Adrenal gland (tissue), 12 donors: ENCODE data around the gene PROKR2. TPM values are rescaled to one million over a fixed set of nuclear protein-coding genes. Genes with fewer than 3 reads are reported as not detected.

ENCODE experiments used
- DNase-seq, 7 donors: peaks; one replicate each; pipeline ENCODE4 v3.0.0-alpha.2; 2019 to 2020
- H3K27ac ChIP-seq, 5 donors: fragments of 200-600 bp; sonication (generic) in 4 of 5; 1 replicate in 3 of 5; 2 replicates in 2 of 5; pipeline versions ENCODE4 v1.5.1 to v1.8.0; 2016 to 2020; ENCODE audit warnings: mild to moderate bottlenecking in 1 of 5
- H3K27me3 ChIP-seq: fragments of 200-600 bp; 2 replicates; pipeline ENCODE4 v1.8.0; 2021
- H3K36me3 ChIP-seq, 2 donors: fragments of 200-600 bp; replicated peaks in 1 of 2; 1 replicate in 1 of 2; 2 replicates in 1 of 2; pipeline versions ENCODE4 v1.5.1 to v1.8.0; 2018 to 2022
- H3K4me1 ChIP-seq, 2 donors: fragments of 200-600 bp; replicated peaks in 1 of 2; 1 replicate in 1 of 2; 2 replicates in 1 of 2; pipeline versions ENCODE4 v1.5.1 to v1.8.0; 2018 to 2021
- H3K4me3 ChIP-seq, 4 donors: fragments of 200-600 bp; sonication (generic) in 3 of 4; one replicate each; pipeline ENCODE4 v1.5.1; 2016 to 2018
- H3K9me3 ChIP-seq, 3 donors: fragments of 200-600 bp; sonication (generic) in 1 of 3; replicated peaks in 1 of 3; 1 replicate in 2 of 3; 2 replicates in 1 of 3; pipeline versions ENCODE4 v1.5.1 to v1.8.0; 2016 to 2021
- POLR2A ChIP-seq, 2 donors: fragments of 450-650 bp; IDR thresholded peaks; one replicate each; pipeline ENCODE4 v1.6.1; 2017; ENCODE audit warnings: antibody characterized with exemption in 2 of 2, mild to moderate bottlenecking in 2 of 2, moderate library complexity in 1 of 2
- WGBS, 4 donors: extraction: QIAGEN DNeasy Blood & Tissue Kit in 2 of 4; methylation state at CpG; one replicate each; pipeline versions ENCODE4 v1.1.5 to v1.1.7; 2013 to 2017; 5-methylcytosine and 5-hydroxymethylcytosine counted together
- intact Hi-C, 2 donors: fragments of 100-400 bp; cut with DNase I; formaldehyde crosslinking; loops; one replicate each; pipeline versions ENCODE4 v1.14.1 to v1.15.0; 2022 to 2023
- polyA plus RNA-seq, 3 donors: library from polyadenylated mRNA; stranded (reverse); fragments of 200-250 nt in 2 of 3; fragments of 350-450 nt in 1 of 3; fragmentation: Illumina TruSeq in 1 of 3; extraction: RNeasy Lipid Tissue Mini Kit (QIAGEN cat#74804) in 1 of 3; gene quantifications; one replicate each; pipeline ENCODE4 v1.2.3, GENCODE V29; 2013 to 2014
- small RNA-seq, 2 donors: library from RNA; depleted of rRNA; stranded (forward); fragments of <200 nt; gene quantifications; one replicate each; pipeline ENCODE3, GENCODE V24; 2016
- total RNA-seq, 9 donors: library from RNA; depleted of rRNA in 4 of 9; stranded (reverse); fragments of >200 nt in 4 of 9; fragments of 120-200 nt in 1 of 9; fragmentation: NEBNext Ultra II Directional in 1 of 9; extraction: Animal tissue kit (Norgen Biotek cat#: 25700) in 1 of 9; gene quantifications; one replicate each; pipeline versions ENCODE4 v1.1.0 to v1.2.4, GENCODE V29; 2013 to 2023
- TF ChIP-seq, protein P1 (sequence below), 6 experiments: fragments of 450-650 bp in 4 of 6; fragments of 200-600 bp in 2 of 6; sonication (generic) in 1 of 6; IDR thresholded peaks; 1 replicate in 5 of 6; 2 replicates in 1 of 6; pipeline versions ENCODE4 v1.5.1 to v1.8.0; 2016 to 2021; ENCODE audit warnings: antibody characterized with exemption in 6 of 6, mild to moderate bottlenecking in 2 of 6, moderate library complexity in 1 of 6
- donor health status: healthy with polysubstance abuse.
- donor health status: Bipolar disorder and iron deficiency.
- donor health status: DM: yes; HTN: yes; CAD: no.
- donor health status: DM: no; HTN: no; CAD: no.
- donor health status: DM: no; HTN: no; CAD: no.
- donor health status: DM: yes; HTN: yes; CAD: no.

The PROKR2 gene
- total and polyA plus RNA-seq, 12 donors = not detected

DNA sequence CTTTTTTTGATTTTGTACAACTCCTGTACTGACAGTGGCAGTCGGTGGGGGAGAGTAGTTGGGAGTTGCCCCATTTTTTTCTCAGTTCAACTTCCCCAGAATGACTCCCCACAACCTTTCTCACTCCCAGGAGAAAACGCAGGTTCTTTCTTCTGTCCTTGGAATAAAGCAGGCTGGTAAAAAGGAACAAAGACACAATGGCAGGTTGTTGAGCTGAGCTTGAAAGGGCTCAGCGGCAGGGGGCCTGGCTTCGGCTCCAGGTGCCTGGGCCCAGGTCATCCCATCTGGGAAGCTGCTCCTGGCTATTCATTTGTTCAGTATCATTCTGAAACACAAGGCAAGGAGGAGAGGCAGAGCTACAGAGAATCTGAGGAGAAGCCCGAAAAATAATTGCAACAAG, 46.2 kb downstream of the PROKR2 start:
- intact Hi-C loops = no loop called here
- DNase-seq = no peak
- Histone ChIP-seq H3K27me3 (no peaks in the 10 kb centered on the region), H3K36me3 (no peaks in the 10 kb centered on the region), H3K4me1 (no peaks in the 10 kb centered on the region), H3K4me3 (no peak overlapping the region), H3K27ac (no peak overlapping the region), H3K9me3 (no peaks in the 10 kb centered on the region)
- TF ChIP-seq, protein P1, sequence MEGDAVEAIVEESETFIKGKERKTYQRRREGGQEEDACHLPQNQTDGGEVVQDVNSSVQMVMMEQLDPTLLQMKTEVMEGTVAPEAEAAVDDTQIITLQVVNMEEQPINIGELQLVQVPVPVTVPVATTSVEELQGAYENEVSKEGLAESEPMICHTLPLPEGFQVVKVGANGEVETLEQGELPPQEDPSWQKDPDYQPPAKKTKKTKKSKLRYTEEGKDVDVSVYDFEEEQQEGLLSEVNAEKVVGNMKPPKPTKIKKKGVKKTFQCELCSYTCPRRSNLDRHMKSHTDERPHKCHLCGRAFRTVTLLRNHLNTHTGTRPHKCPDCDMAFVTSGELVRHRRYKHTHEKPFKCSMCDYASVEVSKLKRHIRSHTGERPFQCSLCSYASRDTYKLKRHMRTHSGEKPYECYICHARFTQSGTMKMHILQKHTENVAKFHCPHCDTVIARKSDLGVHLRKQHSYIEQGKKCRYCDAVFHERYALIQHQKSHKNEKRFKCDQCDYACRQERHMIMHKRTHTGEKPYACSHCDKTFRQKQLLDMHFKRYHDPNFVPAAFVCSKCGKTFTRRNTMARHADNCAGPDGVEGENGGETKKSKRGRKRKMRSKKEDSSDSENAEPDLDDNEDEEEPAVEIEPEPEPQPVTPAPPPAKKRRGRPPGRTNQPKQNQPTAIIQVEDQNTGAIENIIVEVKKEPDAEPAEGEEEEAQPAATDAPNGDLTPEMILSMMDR (IDR thresholded peaks at IDR 0.05) = no peak
- no peak for TF ChIP-seq POLR2A (IDR thresholded peaks at IDR 0.05)
- 60 to 64% (median 63%) methylated on average over 5 of the region's 5 CpGs for WGBS, 4 donors

DNA sequence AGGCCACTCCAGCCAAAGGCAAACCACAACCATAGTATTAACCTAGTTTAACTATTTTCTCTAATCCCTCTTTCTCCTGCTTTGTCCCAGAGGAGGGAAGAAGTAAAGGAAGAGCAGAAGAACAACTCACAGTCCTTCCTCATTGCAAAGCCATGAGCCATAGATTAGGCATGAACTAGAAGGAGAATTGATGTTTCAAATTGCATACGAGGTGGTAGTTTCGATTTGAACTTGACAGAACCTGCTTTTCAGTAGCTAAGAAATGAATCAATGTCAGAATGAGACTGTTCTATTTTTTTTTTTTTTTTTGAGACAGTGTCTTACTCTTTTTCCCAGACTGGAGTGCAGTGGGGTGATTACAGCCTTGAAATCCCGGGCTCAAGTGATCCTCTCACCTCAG, 48.3 kb downstream of the PROKR2 start:
- Histone ChIP-seq H3K4me1 (no peaks in the 10 kb centered on the region), H3K36me3 (no peaks in the 10 kb centered on the region), H3K27me3 (peaks cover 5% of the 10 kb centered on the region), H3K4me3 (no peak overlapping the region), H3K9me3 (no peaks in the 10 kb centered on the region), H3K27ac (no peak overlapping the region)
- WGBS, 4 donors = 53 to 69% (median 57%) methylated on average over 3 of the region's 3 CpGs
- intact Hi-C loops = no loop called here
- no peak for DNase-seq
- no peak for TF ChIP-seq POLR2A (IDR thresholded peaks at IDR 0.05)
- TF ChIP-seq, protein P1 (IDR thresholded peaks at IDR 0.05) = no peak

DNA sequence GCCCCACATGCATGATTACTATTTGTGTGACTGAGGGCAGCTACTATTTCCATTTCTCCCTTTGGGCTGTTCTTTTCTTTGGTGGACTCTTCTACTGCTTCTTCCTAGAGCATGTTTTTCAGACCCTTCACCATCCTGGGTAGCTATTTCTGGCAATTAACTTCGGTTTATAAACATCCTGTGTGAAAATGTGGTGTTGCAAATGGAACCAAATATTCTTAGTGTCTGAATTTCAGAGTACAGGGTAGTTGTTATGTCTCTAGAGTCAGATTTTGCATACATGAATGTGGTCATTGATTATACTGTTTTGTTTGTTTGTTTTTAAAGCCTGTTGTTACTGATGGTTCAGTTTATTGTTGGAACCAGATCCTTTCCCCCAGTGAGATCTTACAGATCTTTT, 49.7 kb downstream of the PROKR2 start:
- Histone ChIP-seq H3K27me3 (peaks cover 5% of the 10 kb centered on the region), H3K4me1 (no peaks in the 10 kb centered on the region), H3K36me3 (no peaks in the 10 kb centered on the region), H3K4me3 (no peak overlapping the region), H3K9me3 (no peaks in the 10 kb centered on the region), H3K27ac (no peak overlapping the region)
- WGBS, 4 donors = 32 to 41% (median 37%) methylated on average over 1 of the region's 1 CpG
- no peak for DNase-seq
- TF ChIP-seq, protein P1 (IDR thresholded peaks at IDR 0.05) = no peak
- no peak for TF ChIP-seq POLR2A (IDR thresholded peaks at IDR 0.05)
- intact Hi-C loops = no loop called here

Small RNAs within 50 kb of the gene (small RNA-seq; reads per million reads assigned to genes)
- 0 reads per million in 2 donors for gene RNA5-8SP7

Other genes starting within 250 kb of the PROKR2 start
- gene TMEM230, start 203.9 kb downstream of the PROKR2 start, total RNA-seq = 100 to 1,000 TPM in 8 of 9 donors, 10 to 100 TPM in 1; 95.6 to 214 (median 141) TPM
- 100 to 1,000 TPM; 206 to 276 (median 240) TPM for gene TMEM230, start 203.9 kb downstream of the PROKR2 start, polyA plus RNA-seq
- gene PCNA, start 197.0 kb downstream of the PROKR2 start, total RNA-seq = 100 to 1,000 TPM in 1 of 9 donors, 10 to 100 TPM in 8; 40.8 to 106 (median 48.6) TPM
- gene PCNA, start 197.0 kb downstream of the PROKR2 start, polyA plus RNA-seq = 10 to 100 TPM; 23.5 to 63.8 (median 31.5) TPM
- gene CDS2, start 189.9 kb downstream of the PROKR2 start, total RNA-seq = 10 to 100 TPM; 19.5 to 71.0 (median 42.0) TPM
- gene CDS2, start 189.9 kb downstream of the PROKR2 start, polyA plus RNA-seq = 10 to 100 TPM; 11.8 to 27.5 (median 12.6) TPM